GM12878 (cell line): Measurements from ENCODE around the gene INTS6L. TPM values are rescaled to one million over a fixed set of nuclear protein-coding genes. Genes with fewer than 3 reads are reported as not detected.

Experiments
- ATAC-seq: fragments of 200-7000 bp; cut with Tn5 transposase; 3 replicates; pipeline ENCODE4 v1.9.1; 2020; ENCODE audit warnings: mild to moderate bottlenecking, moderate library complexity
- BruUV-seq: library from RNA; stranded (reverse); fragments of 400-500 nt; replicated peaks from 2 replicates; lab custom pipeline; 2021; lab: Mats Ljungman, UMichigan
- CTCF ChIA-PET: fragments of 300-600 bp; sonication (Branson Sonifier 250); formaldehyde crosslinking; extraction: SDS; loops from one replicate; lab custom pipeline; 2021; ENCODE audit warnings: inconsistent platforms; lab: Yijun Ruan, JAX
- POLR2A ChIA-PET: fragments of 350-600 bp; formaldehyde crosslinking; extraction: SDS; loops from one replicate; lab custom pipeline; 2021; ENCODE audit warnings: inconsistent platforms; lab: Charles Lee
- RAD21 ChIA-PET: fragments of 300-600 bp; sonication (Branson Sonifier 250); formaldehyde crosslinking; loops from one replicate; lab custom pipeline; 2023; ENCODE audit warnings: antibody characterized with exemption; ENCODE audit not compliant: unreplicated experiment; lab: Charles Lee
- SMC1A ChIA-PET: fragments of 300-600 bp; sonication (Branson Sonifier 250); formaldehyde crosslinking; loops from one replicate; lab custom pipeline; 2023; ENCODE audit not compliant: unreplicated experiment, uncharacterized antibody; lab: Charles Lee
- DNase-seq: peaks from one replicate; pipeline ENCODE4 v3.0.0-alpha.2; 2011; ENCODE audit warnings: low read depth, low spot score
- FAIRE-seq: peaks from 3 replicates; lab custom pipeline; 2011; peaks lifted over from hg19 to GRCh38; lab: Jason Lieb, UNC
- H2AFZ ChIP-seq: 2 replicates; pipeline ENCODE4 v1.6.0; 2011; ENCODE audit warnings: low read depth, low read length, control low read depth; ENCODE audit not compliant: control insufficient read depth
- H3K27ac ChIP-seq: 2 replicates; pipeline ENCODE4 v1.5.1; 2011; ENCODE audit warnings: control low read depth; ENCODE audit not compliant: control insufficient read depth, insufficient read depth
- H3K27me3 ChIP-seq, 2 experiments: replicated peaks in 1 of 2; 2 replicates each; pipeline versions ENCODE4 v1.6.0 to v1.6.1; 2011; ENCODE audit warnings: low read length in 1 of 2; ENCODE audit not compliant: control insufficient read depth in 2 of 2, insufficient read depth in 2 of 2
- H3K36me3 ChIP-seq, 2 experiments: 2 replicates each; pipeline ENCODE4 v1.5.1; 2011; ENCODE audit warnings: low read length in 1 of 2; ENCODE audit not compliant: control insufficient read depth in 2 of 2, insufficient read depth in 2 of 2
- H3K4me1 ChIP-seq: 2 replicates; pipeline ENCODE4 v1.6.1; 2011; ENCODE audit warnings: mild to moderate bottlenecking, low read length, moderate library complexity, mixed read lengths; ENCODE audit not compliant: control insufficient read depth, insufficient read depth
- H3K4me2 ChIP-seq: 2 replicates; pipeline ENCODE4 v1.6.0; 2011; ENCODE audit warnings: control low read depth; ENCODE audit not compliant: control insufficient read depth, insufficient read depth
- H3K4me3 ChIP-seq: fragments of 200-600 bp; sonication (generic); 2 replicates; pipeline ENCODE4 v1.5.1; 2016
- H3K79me2 ChIP-seq: 2 replicates; pipeline ENCODE4 v1.6.0; 2011; ENCODE audit warnings: low read length; ENCODE audit not compliant: control insufficient read depth, insufficient read depth
- H3K9ac ChIP-seq: 2 replicates; pipeline ENCODE4 v1.8.0; 2011; ENCODE audit warnings: low read length, control low read depth, mixed read lengths; ENCODE audit not compliant: control insufficient read depth, insufficient read depth
- H3K9me3 ChIP-seq: replicated peaks from 3 replicates; pipeline ENCODE4 v1.5.1; 2011; ENCODE audit warnings: mild to moderate bottlenecking, low read length; ENCODE audit not compliant: control insufficient read depth, insufficient read depth
- H4K20me1 ChIP-seq: 2 replicates; pipeline ENCODE4 v1.6.0; 2011; ENCODE audit not compliant: control insufficient read depth, insufficient read depth
- ASH2L ChIP-seq: fragments of 300-600, 200-600 bp; sonication (generic); IDR thresholded peaks from 2 replicates; pipeline ENCODE4 v1.6.1; 2017; ENCODE audit warnings: low read depth, mild to moderate bottlenecking, borderline replicate concordance
- E2F4 ChIP-seq: IDR thresholded peaks from 2 replicates; pipeline ENCODE4 v1.6.1; 2012; ENCODE audit warnings: low read depth, low read length, improper control_type of control experiment
- KAT2A ChIP-seq: conservative IDR thresholded peaks from 2 replicates; pipeline ENCODE4 v1.6.1; 2011; ENCODE audit warnings: low read depth, low read length; ENCODE audit not compliant: control insufficient read depth
- KLF5 ChIP-seq: fragments of 450-650 bp; IDR thresholded peaks from 2 replicates; pipeline ENCODE4 v1.6.1; 2014; ENCODE audit warnings: mild to moderate bottlenecking; ENCODE audit not compliant: partially characterized antibody
- MYB ChIP-seq: fragments of 150-350 bp; IDR thresholded peaks from 2 replicates; pipeline ENCODE4 v1.6.1; 2014; ENCODE audit warnings: mild to moderate bottlenecking, low read depth, low read length, borderline replicate concordance
- MYC ChIP-seq: IDR thresholded peaks from 2 replicates; pipeline ENCODE4 v1.6.1; 2011; ENCODE audit warnings: mild to moderate bottlenecking, low read length, moderate library complexity, inconsistent platforms; ENCODE audit not compliant: insufficient read depth, insufficient replicate concordance, insufficient read length, severe bottlenecking
- NFYA ChIP-seq: IDR thresholded peaks from 2 replicates; pipeline ENCODE4 v1.6.1; 2011; ENCODE audit warnings: low read depth, mild to moderate bottlenecking, low read length, improper control_type of control experiment, borderline replicate concordance
- NKRF ChIP-seq: fragments of 450-650 bp; conservative IDR thresholded peaks from 2 replicates; pipeline ENCODE4 v1.6.1; 2017; ENCODE audit warnings: mild to moderate bottlenecking, moderate library complexity
- SIN3A ChIP-seq: IDR thresholded peaks from 2 replicates; pipeline ENCODE4 v1.6.1; 2012; ENCODE audit warnings: low read depth, low read length, improper control_type of control experiment
- SP1 ChIP-seq: IDR thresholded peaks from one replicate; pipeline ENCODE4 v1.6.1; 2011; ENCODE audit warnings: low read depth, low read length
- SPI1 ChIP-seq: IDR thresholded peaks from 2 replicates; pipeline ENCODE4 v1.6.1; 2011; ENCODE audit warnings: low read depth, mild to moderate bottlenecking, low read length, moderate library complexity, borderline replicate concordance; ENCODE audit not compliant: insufficient read depth
- STAT1 ChIP-seq: fragments of 450-650 bp; conservative IDR thresholded peaks from 2 replicates; pipeline ENCODE4 v1.6.1; 2014; ENCODE audit warnings: antibody characterized with exemption, mild to moderate bottlenecking
- YY1 ChIP-seq: IDR thresholded peaks from 2 replicates; pipeline ENCODE4 v1.6.1; 2011; ENCODE audit warnings: low read depth, mild to moderate bottlenecking, low read length
- WGBS: methylation state at CpG from one replicate; pipeline ENCODE4 v1.1.6; 2016; ENCODE audit warnings: low lambda C conversion rate; ENCODE audit not compliant: insufficient replicate concordance, insufficient coverage; ENCODE audit errors: missing lambda C conversion rate; 5-methylcytosine and 5-hydroxymethylcytosine counted together
- in situ Hi-C: fragments of 300-500 bp; cut with MboI; formaldehyde crosslinking; loops from 9 replicates; pipeline ENCODE4 v1.14.3; 2018; ENCODE audit warnings: mixed read lengths
- intact Hi-C: fragments of 100-400 bp; cut with micrococcal nuclease; formaldehyde crosslinking; loops from one replicate; pipeline ENCODE4 v1.14.2; 2022; ENCODE audit not compliant: unreplicated experiment
- polyA plus RNA-seq, 11 experiments: library from polyadenylated mRNA; depleted of rRNA in 4 of 11; unstranded in 6 of 11; stranded (reverse) in 5 of 11; fragments of >200 nt; fragmentation: Nextera tagmentation in 4 of 11; fragmentation: Illumina TruSeq in 1 of 11; extraction: Ambion mirVana in 4 of 11; extraction: Trizol in 1 of 11; gene quantifications; 1 replicate in 1 of 11; 2 replicates in 10 of 11; pipeline versions ENCODE4 v1.2.1 to v1.2.3, GENCODE V29; 2011 to 2016; ENCODE audit warnings: inconsistent platforms in 2 of 11, missing spikeins in 2 of 11, low read depth in 1 of 11
- total RNA-seq, 4 experiments: library from RNA; depleted of rRNA in 3 of 4; stranded (reverse); fragments of >200 nt in 3 of 4; fragmentation: Illumina TruSeq in 1 of 4; extraction: Trizol in 1 of 4; gene quantifications; 2 replicates each; pipeline versions ENCODE4 v1.2.1 to v1.2.3, GENCODE V29; 2013 to 2021
- TF ChIP-seq, protein P1 (sequence below): fragments of 450-650 bp; IDR thresholded peaks from 2 replicates; pipeline ENCODE4 v1.6.1; 2017; ENCODE audit warnings: low read depth, mild to moderate bottlenecking, moderate library complexity
- TF ChIP-seq, protein P2 (sequence below): IDR thresholded peaks from 2 replicates; pipeline ENCODE4 v1.6.1; 2011; ENCODE audit warnings: low read depth, low read length, improper control_type of control experiment, borderline replicate concordance

The INTS6L gene
- total and polyA plus RNA-seq, 10 of the 15 experiments (the other 5 are each of a cell fraction or from before 2014, with no cell fraction given) = 4.9 to 84.9 (median 15.3) TPM

- Histone ChIP-seq H3K4me2 (no peak overlapping the region), H3K79me2 (no peaks in the 10 kb centered on the region)
- intact Hi-C loops = no loop called here
- TF ChIP-seq MYC = no peak
- TF ChIP-seq SP1 = no peak
- TF ChIP-seq NFYA = no peak
- TF ChIP-seq SPI1 = no peak
- no peak for TF ChIP-seq YY1
- TF ChIP-seq, protein P1, sequence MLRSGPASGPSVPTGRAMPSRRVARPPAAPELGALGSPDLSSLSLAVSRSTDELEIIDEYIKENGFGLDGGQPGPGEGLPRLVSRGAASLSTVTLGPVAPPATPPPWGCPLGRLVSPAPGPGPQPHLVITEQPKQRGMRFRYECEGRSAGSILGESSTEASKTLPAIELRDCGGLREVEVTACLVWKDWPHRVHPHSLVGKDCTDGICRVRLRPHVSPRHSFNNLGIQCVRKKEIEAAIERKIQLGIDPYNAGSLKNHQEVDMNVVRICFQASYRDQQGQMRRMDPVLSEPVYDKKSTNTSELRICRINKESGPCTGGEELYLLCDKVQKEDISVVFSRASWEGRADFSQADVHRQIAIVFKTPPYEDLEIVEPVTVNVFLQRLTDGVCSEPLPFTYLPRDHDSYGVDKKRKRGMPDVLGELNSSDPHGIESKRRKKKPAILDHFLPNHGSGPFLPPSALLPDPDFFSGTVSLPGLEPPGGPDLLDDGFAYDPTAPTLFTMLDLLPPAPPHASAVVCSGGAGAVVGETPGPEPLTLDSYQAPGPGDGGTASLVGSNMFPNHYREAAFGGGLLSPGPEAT = no peak
- no peak for TF ChIP-seq KLF5
- TF ChIP-seq, protein P2, sequence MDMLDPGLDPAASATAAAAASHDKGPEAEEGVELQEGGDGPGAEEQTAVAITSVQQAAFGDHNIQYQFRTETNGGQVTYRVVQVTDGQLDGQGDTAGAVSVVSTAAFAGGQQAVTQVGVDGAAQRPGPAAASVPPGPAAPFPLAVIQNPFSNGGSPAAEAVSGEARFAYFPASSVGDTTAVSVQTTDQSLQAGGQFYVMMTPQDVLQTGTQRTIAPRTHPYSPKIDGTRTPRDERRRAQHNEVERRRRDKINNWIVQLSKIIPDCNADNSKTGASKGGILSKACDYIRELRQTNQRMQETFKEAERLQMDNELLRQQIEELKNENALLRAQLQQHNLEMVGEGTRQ = no peak
- no peak for TF ChIP-seq E2F4
- TF ChIP-seq ASH2L = no peak
- TF ChIP-seq MYB = no peak
- TF ChIP-seq SIN3A = no peak
- no peak for TF ChIP-seq KAT2A
- TF ChIP-seq NKRF = no peak
- no peak for TF ChIP-seq STAT1
- TF ChIP-seq, all 136 proteins: peak for 0
- 29% methylated on average over 4 of the region's 4 CpGs for WGBS
- ChIA-PET CTCF (no interaction called here), POLR2A (interaction anchor here (0.6 kb wide), 1 partner anchor 15 kb away, joined by 3 read pairs; no protein-coding TSS in a partner anchor), SMC1A (interaction anchor here (1.0 to 1.4 kb wide), 3 partner anchors 9 to 63 kb away, joined by 3 to 4 read pairs (median 3); no protein-coding TSS in a partner anchor), RAD21 (no interaction called here)
- H3K36me3 ChIP-seq = no peaks in the 10 kb centered on the region; a peak in 3 of 4 replicates
- H3K9ac ChIP-seq = no peak overlapping the region
- H3K4me3 ChIP-seq = no peak overlapping the region
- H4K20me1 ChIP-seq = no peaks in the 10 kb centered on the region
- no peak overlapping the region for H3K27ac ChIP-seq
- H3K9me3 ChIP-seq = no peaks in the 10 kb centered on the region
- DNase-seq (no peak), FAIRE-seq (no peak), ATAC-seq (no peak)
- in situ Hi-C loops = no loop called here
- H3K4me1 ChIP-seq = no peaks in the 10 kb centered on the region
- H2AFZ ChIP-seq = no peak overlapping the region
- BruUV-seq = no TSS peak
- H3K27me3 ChIP-seq = no peaks in the 10 kb centered on the region
These were observed 27.3 kb downstream of the INTS6L start for GRCh38 chrX:135547767-135548166.
